ENCODE results near the gene FCAR.
"Not testable (repeated sequence)": the region's sequence is repeated elsewhere in the genome, so short reads cannot be mapped to it uniquely, and the experiment has no call there.

Gene FCAR

GRCh38 chr19:54893406-54893805 is 19.4 kb downstream of the FCAR start:
- H3K9ac ChIP-seq (ENCODE audit: low read depth, low read length, poor library complexity, severe bottlenecking): no peak overlapping the region
- no peak overlapping the region for H3K4me2 ChIP-seq (ENCODE audit: low read depth, low read length, poor library complexity, severe bottlenecking)
- H3K79me2 ChIP-seq (ENCODE audit: insufficient read depth, low read length): no peaks in the 10 kb centered on the region
- H3K36me3 ChIP-seq (ENCODE audit: insufficient read depth, low read length): no peaks in the 10 kb centered on the region
- TF ChIP-seq EZH2phosphoT487 (IDR thresholded peaks at IDR 0.05; ENCODE audit: borderline replicate concordance): no peak
- H3K27me3 ChIP-seq (ENCODE audit: insufficient read depth, low read length, poor library complexity, severe bottlenecking): no peaks in the 10 kb centered on the region
- H3K9me3 ChIP-seq (ENCODE audit: insufficient read depth, low read depth, low read length): no peaks in the 10 kb centered on the region
- H3F3A ChIP-seq (ENCODE audit: low read depth): no peaks in the 10 kb centered on the region
- H3K4me1 ChIP-seq (ENCODE audit: insufficient read depth, low read length, poor library complexity, severe bottlenecking): no peaks in the 10 kb centered on the region
- H3K9me2 ChIP-seq (replicated peaks; ENCODE audit: low read depth, low read length): no peaks in the 10 kb centered on the region
- H3K4me3 ChIP-seq (ENCODE audit: low read length, poor library complexity, severe bottlenecking): no peak overlapping the region
- H2AFZ ChIP-seq (ENCODE audit: low read length): no peak overlapping the region
- H4K20me1 ChIP-seq (ENCODE audit: insufficient read depth, low read length, poor library complexity, severe bottlenecking): no peaks in the 10 kb centered on the region

GRCh38 chr19:54894106-54894505 is 20.1 kb downstream of the FCAR start:
- not testable (repeated sequence) for H3K4me2 ChIP-seq (ENCODE audit: low read depth, low read length, poor library complexity, severe bottlenecking); H3K79me2 ChIP-seq (ENCODE audit: insufficient read depth, low read length); H3K9ac ChIP-seq (ENCODE audit: low read depth, low read length, poor library complexity, severe bottlenecking)

GRCh38 chr19:54896036-54896435 is 22.0 kb downstream of the FCAR start:
- Histone ChIP-seq H3K9ac (ENCODE audit: low read depth, low read length, poor library complexity, severe bottlenecking) (no peak overlapping the region), H3K4me2 (ENCODE audit: low read depth, low read length, poor library complexity, severe bottlenecking) (no peak overlapping the region), H4K20me1 (ENCODE audit: insufficient read depth, low read length, poor library complexity, severe bottlenecking) (no peaks in the 10 kb centered on the region), H2AFZ (ENCODE audit: low read length) (no peak overlapping the region), H3K79me2 (ENCODE audit: insufficient read depth, low read length) (no peaks in the 10 kb centered on the region), H3F3A (ENCODE audit: low read depth) (no peaks in the 10 kb centered on the region), H3K4me3 (ENCODE audit: low read length, poor library complexity, severe bottlenecking) (no peak overlapping the region), H3K9me3 (ENCODE audit: insufficient read depth, low read depth, low read length) (no peaks in the 10 kb centered on the region), H3K4me1 (ENCODE audit: insufficient read depth, low read length, poor library complexity, severe bottlenecking) (no peaks in the 10 kb centered on the region), H3K27me3 (ENCODE audit: insufficient read depth, low read length, poor library complexity, severe bottlenecking) (no peaks in the 10 kb centered on the region), H3K9me2 (replicated peaks; ENCODE audit: low read depth, low read length) (no peaks in the 10 kb centered on the region), H3K36me3 (ENCODE audit: insufficient read depth, low read length) (no peaks in the 10 kb centered on the region)
- TF ChIP-seq CTCF (conservative IDR thresholded peaks at IDR 0.05; ENCODE audit: low read length) (no peak), EZH2phosphoT487 (IDR thresholded peaks at IDR 0.05; ENCODE audit: borderline replicate concordance) (no peak)

More at GRCh38 chr19:54894106-54894505, 20.1 kb downstream of the FCAR start:
- H3K36me3 ChIP-seq (ENCODE audit: insufficient read depth, low read length); H4K20me1 ChIP-seq (ENCODE audit: insufficient read depth, low read length, poor library complexity, severe bottlenecking); H3K9me3 ChIP-seq (ENCODE audit: insufficient read depth, low read depth, low read length); H3K4me3 ChIP-seq (ENCODE audit: low read length, poor library complexity, severe bottlenecking); H3K4me1 ChIP-seq (ENCODE audit: insufficient read depth, low read length, poor library complexity, severe bottlenecking); H3F3A ChIP-seq (ENCODE audit: low read depth); H3K27me3 ChIP-seq (ENCODE audit: insufficient read depth, low read length, poor library complexity, severe bottlenecking); H3K9me2 ChIP-seq (replicated peaks; ENCODE audit: low read depth, low read length); H2AFZ ChIP-seq (ENCODE audit: low read length): not testable (repeated sequence)

- H3K9ac ChIP-seq (ENCODE audit: low read depth, low read length, poor library complexity, severe bottlenecking); H3K4me1 ChIP-seq (ENCODE audit: insufficient read depth, low read length, poor library complexity, severe bottlenecking); H3K4me3 ChIP-seq (ENCODE audit: low read length, poor library complexity, severe bottlenecking); H3F3A ChIP-seq (ENCODE audit: low read depth); H3K79me2 ChIP-seq (ENCODE audit: insufficient read depth, low read length); H3K4me2 ChIP-seq (ENCODE audit: low read depth, low read length, poor library complexity, severe bottlenecking); H3K36me3 ChIP-seq (ENCODE audit: insufficient read depth, low read length); H3K27me3 ChIP-seq (ENCODE audit: insufficient read depth, low read length, poor library complexity, severe bottlenecking); H3K9me2 ChIP-seq (replicated peaks; ENCODE audit: low read depth, low read length); H4K20me1 ChIP-seq (ENCODE audit: insufficient read depth, low read length, poor library complexity, severe bottlenecking); H3K9me3 ChIP-seq (ENCODE audit: insufficient read depth, low read depth, low read length); H2AFZ ChIP-seq (ENCODE audit: low read length): not testable (repeated sequence)
Observed at GRCh38 chr19:54898685-54899084, 24.6 kb downstream of the FCAR start.

- not testable (repeated sequence) for H3K4me2 ChIP-seq (ENCODE audit: low read depth, low read length, poor library complexity, severe bottlenecking); H3K36me3 ChIP-seq (ENCODE audit: insufficient read depth, low read length); H3F3A ChIP-seq (ENCODE audit: low read depth); H4K20me1 ChIP-seq (ENCODE audit: insufficient read depth, low read length, poor library complexity, severe bottlenecking); H3K27me3 ChIP-seq (ENCODE audit: insufficient read depth, low read length, poor library complexity, severe bottlenecking); H3K4me3 ChIP-seq (ENCODE audit: low read length, poor library complexity, severe bottlenecking); H3K4me1 ChIP-seq (ENCODE audit: insufficient read depth, low read length, poor library complexity, severe bottlenecking); H3K79me2 ChIP-seq (ENCODE audit: insufficient read depth, low read length); H3K9me3 ChIP-seq (ENCODE audit: insufficient read depth, low read depth, low read length); H2AFZ ChIP-seq (ENCODE audit: low read length); H3K9me2 ChIP-seq (replicated peaks; ENCODE audit: low read depth, low read length); H3K9ac ChIP-seq (ENCODE audit: low read depth, low read length, poor library complexity, severe bottlenecking)
Observed at GRCh38 chr19:54899646-54900045, 25.6 kb downstream of the FCAR start.

GRCh38 chr19:54901153-54901552 is 27.1 kb downstream of the FCAR start:
- not testable (repeated sequence) for H3K9me3 ChIP-seq (ENCODE audit: insufficient read depth, low read depth, low read length)

More at GRCh38 chr19:54901153-54901552, 27.1 kb downstream of the FCAR start:
- H3K4me1 ChIP-seq (ENCODE audit: insufficient read depth, low read length, poor library complexity, severe bottlenecking); H3K9me2 ChIP-seq (replicated peaks; ENCODE audit: low read depth, low read length); H3K4me3 ChIP-seq (ENCODE audit: low read length, poor library complexity, severe bottlenecking); H3K36me3 ChIP-seq (ENCODE audit: insufficient read depth, low read length); H3K4me2 ChIP-seq (ENCODE audit: low read depth, low read length, poor library complexity, severe bottlenecking); H4K20me1 ChIP-seq (ENCODE audit: insufficient read depth, low read length, poor library complexity, severe bottlenecking); H2AFZ ChIP-seq (ENCODE audit: low read length); H3K9ac ChIP-seq (ENCODE audit: low read depth, low read length, poor library complexity, severe bottlenecking); H3K79me2 ChIP-seq (ENCODE audit: insufficient read depth, low read length); H3F3A ChIP-seq (ENCODE audit: low read depth); H3K27me3 ChIP-seq (ENCODE audit: insufficient read depth, low read length, poor library complexity, severe bottlenecking): not testable (repeated sequence)
